ENCODE measurements around the gene DCST1.
A peak's percentile ranks its signal among the peaks of the same experiment; 100 is the strongest.

DCST1 gene

GRCh38 chr1:155001675-155002463, 31.8 kb upstream of the DCST1 start:
- peak; percentile 100 for DNase-seq

GRCh38 chr1:155002464-155003226, 31.0 kb upstream of the DCST1 start, which contains the start of gene ZBTB7B:
TSS of gene ZBTB7B (plus strand) at chr1:155002802. CDS start at chr1:155014661, 11,859 bp downstream.
- DNase-seq, result peak in 1 of 2 experiments; percentile 29

GRCh38 chr1:155003227-155003765, 30.3 kb upstream of the DCST1 start:
- peak in 1 of 2 experiments; percentile 48 for DNase-seq

GRCh38 chr1:155003766-155004351, 29.8 kb upstream of the DCST1 start:
- peak in 1 of 2 experiments; percentile 47 for DNase-seq

GRCh38 chr1:155004352-155005075, 29.1 kb upstream of the DCST1 start:
- peak in 1 of 2 experiments; percentile 31 for DNase-seq

GRCh38 chr1:155005076-155006011, 28.3 kb upstream of the DCST1 start:
- DNase-seq, result peak in 1 of 2 experiments; percentile 37

- peak; percentile 59 to 68 for DNase-seq
Measured at GRCh38 chr1:155006601-155007101, 27.0 kb upstream of the DCST1 start.

- DNase-seq, result no peak
Measured at GRCh38 chr1:155007251-155007828, 26.3 kb upstream of the DCST1 start.

- DNase-seq, result peak; percentile 90 to 93
Measured at GRCh38 chr1:155008015-155008941, 25.3 kb upstream of the DCST1 start.

GRCh38 chr1:155009221-155009711, 24.4 kb upstream of the DCST1 start:
- peak; percentile 56 to 66 for DNase-seq

- DNase-seq, result no peak
Measured at GRCh38 chr1:155009742-155010141, 23.9 kb upstream of the DCST1 start.

GRCh38 chr1:155010211-155010918, 23.3 kb upstream of the DCST1 start:
- DNase-seq, result peak; percentile 57 to 67

GRCh38 chr1:155011004-155011416, 22.6 kb upstream of the DCST1 start:
- no peak for DNase-seq

GRCh38 chr1:155011437-155012025, 22.1 kb upstream of the DCST1 start:
- DNase-seq, result no peak

- DNase-seq, result peak; percentile 61 to 69
Measured at GRCh38 chr1:155012026-155012546, 21.5 kb upstream of the DCST1 start.

GRCh38 chr1:155012776-155013602, 20.6 kb upstream of the DCST1 start:
- DNase-seq, result peak in 1 of 2 experiments; percentile 15

- peak in 1 of 2 experiments; percentile 25 for DNase-seq
Measured at GRCh38 chr1:155013632-155014031, 20.0 kb upstream of the DCST1 start.
